Endothelial cell of umbilical vein (primary cell): Measurements from ENCODE around the gene IMPG2. TPM values are rescaled to one million over a fixed set of nuclear protein-coding genes. Genes with fewer than 3 reads are reported as not detected.

Experiments
- BruUV-seq: library from RNA; stranded (reverse); fragments of 400-500 nt; replicated peaks from 2 replicates; lab custom pipeline; 2021; lab: Mats Ljungman, UMichigan
- CTCF ChIA-PET: fragments of 300-600, 350-600 bp; sonication (Branson Sonifier 250); formaldehyde crosslinking; loops from one replicate; lab custom pipeline; 2021; ENCODE audit warnings: antibody characterized with exemption, inconsistent platforms; lab: Charles Lee
- POLR2A ChIA-PET: fragments of 300-600, 350-600 bp; sonication (Branson Sonifier 250); formaldehyde crosslinking; loops from one replicate; lab custom pipeline; 2021; ENCODE audit warnings: antibody characterized with exemption, inconsistent platforms; lab: Charles Lee
- DNase-seq: peaks from one replicate; pipeline ENCODE4 v3.0.0-alpha.2; 2011; ENCODE audit warnings: low read depth, low spot score
- FAIRE-seq: peaks from 2 replicates; lab custom pipeline; 2011; peaks lifted over from hg19 to GRCh38; lab: Jason Lieb, UNC
- H2AFZ ChIP-seq: 2 replicates; pipeline ENCODE4 v1.6.0; 2012; ENCODE audit warnings: low read depth, low read length, control low read depth, inconsistent platforms
- H3K27ac ChIP-seq: 2 replicates; pipeline ENCODE4 v1.5.1; 2011; ENCODE audit warnings: low read depth, mild to moderate bottlenecking, control low read depth, low read length, moderate library complexity; ENCODE audit not compliant: insufficient read depth
- H3K27me3 ChIP-seq, 2 experiments: 2 replicates each; pipeline versions ENCODE4 v1.6.0 to v1.6.1; 2011; ENCODE audit warnings: low read length in 2 of 2, mixed read lengths in 1 of 2; ENCODE audit not compliant: control insufficient read depth in 2 of 2, insufficient read depth in 2 of 2
- H3K36me3 ChIP-seq, 2 experiments: 2 replicates in 1 of 2; 3 replicates in 1 of 2; pipeline ENCODE4 v1.5.1; 2011; ENCODE audit warnings: low read length in 2 of 2, mild to moderate bottlenecking in 1 of 2, moderate library complexity in 1 of 2; ENCODE audit not compliant: control insufficient read depth in 2 of 2, insufficient read depth in 2 of 2; ENCODE audit errors: extremely low read depth in 1 of 2
- H3K4me1 ChIP-seq: 3 replicates; pipeline ENCODE4 v1.5.1; 2011; ENCODE audit warnings: mild to moderate bottlenecking, low read length; ENCODE audit not compliant: control insufficient read depth, insufficient read depth; ENCODE audit errors: extremely low read depth
- H3K4me2 ChIP-seq: 2 replicates; pipeline ENCODE4 v1.6.1; 2011; ENCODE audit warnings: low read length, control low read depth, mixed read lengths; ENCODE audit not compliant: insufficient read depth
- H3K4me3 ChIP-seq, 3 experiments: fragments of 200-600 bp in 1 of 3; sonication (generic), shearing (Covaris generic) in 1 of 3; replicated peaks in 1 of 3; 2 replicates each; pipeline ENCODE4 v1.5.1; 2011 to 2016; ENCODE audit warnings: control low read depth in 3 of 3, low read length in 3 of 3, mild to moderate bottlenecking in 2 of 3, inconsistent platforms in 1 of 3, low read depth in 1 of 3, moderate library complexity in 1 of 3; ENCODE audit not compliant: insufficient read depth in 1 of 3
- H3K79me2 ChIP-seq: 2 replicates; pipeline ENCODE4 v1.6.0; 2012; ENCODE audit warnings: low read length, inconsistent platforms; ENCODE audit not compliant: control insufficient read depth, insufficient read depth
- H3K9ac ChIP-seq: replicated peaks from 2 replicates; pipeline ENCODE3; 2011; ENCODE audit warnings: low read length, control low read depth; ENCODE audit not compliant: insufficient read depth; ENCODE audit errors: extremely low read depth
- H3K9me1 ChIP-seq: replicated peaks from 3 replicates; pipeline ENCODE4 v1.6.0; 2011; ENCODE audit warnings: mild to moderate bottlenecking, low read length; ENCODE audit not compliant: control insufficient read depth, insufficient read depth; ENCODE audit errors: extremely low read depth
- H3K9me3 ChIP-seq: replicated peaks from 2 replicates; pipeline ENCODE4 v1.5.1; 2012; ENCODE audit warnings: low read length, inconsistent platforms; ENCODE audit not compliant: control insufficient read depth, insufficient read depth
- H4K20me1 ChIP-seq: replicated peaks from 2 replicates; pipeline ENCODE3; 2011; ENCODE audit warnings: mild to moderate bottlenecking, low read length; ENCODE audit not compliant: control insufficient read depth, insufficient read depth; ENCODE audit errors: extremely low read depth
- CTCF ChIP-seq, 2 donors: IDR thresholded peaks; 1 replicate in 1 of 2; 2 replicates in 1 of 2; pipeline ENCODE4 v1.5.1; 2011; ENCODE audit warnings: low read length in 2 of 2, mild to moderate bottlenecking in 2 of 2, moderate library complexity in 2 of 2, control low read depth in 1 of 2, inconsistent platforms in 1 of 2, low read depth in 1 of 2; ENCODE audit not compliant: insufficient read depth in 1 of 2; ENCODE audit errors: extremely low read depth in 1 of 2
- EZH2 ChIP-seq: IDR thresholded peaks from 2 replicates; pipeline ENCODE4 v1.6.1; 2012; ENCODE audit warnings: borderline replicate concordance, low read depth, mild to moderate bottlenecking, moderate library complexity, low read length, inconsistent platforms; ENCODE audit not compliant: severe bottlenecking
- FOS ChIP-seq: IDR thresholded peaks from 2 replicates; pipeline ENCODE4 v1.6.1; 2011; ENCODE audit warnings: mild to moderate bottlenecking, low read length, moderate library complexity, borderline replicate concordance; ENCODE audit not compliant: insufficient read depth
- GATA2 ChIP-seq: IDR thresholded peaks from 2 replicates; pipeline ENCODE4 v1.7.0; 2011; ENCODE audit warnings: low read depth, mild to moderate bottlenecking, moderate library complexity, mixed read lengths, low read length; ENCODE audit not compliant: insufficient read length, insufficient read depth
- JUN ChIP-seq: IDR thresholded peaks from 2 replicates; pipeline ENCODE4 v1.6.1; 2011; ENCODE audit warnings: borderline replicate concordance, low read depth; ENCODE audit not compliant: insufficient read length, insufficient read depth
- MAX ChIP-seq: IDR thresholded peaks from 2 replicates; pipeline ENCODE4 v1.6.1; 2011; ENCODE audit not compliant: insufficient read depth, insufficient read length
- MYC ChIP-seq: IDR thresholded peaks from one replicate; pipeline ENCODE4 v1.6.1; 2011; ENCODE audit warnings: mild to moderate bottlenecking, low read depth, low read length
- POLR2A ChIP-seq: IDR thresholded peaks from 2 replicates; pipeline ENCODE4 v1.6.1; 2012; ENCODE audit warnings: low read depth, mild to moderate bottlenecking, control low read depth, low read length
- POLR2AphosphoS5 ChIP-seq: IDR thresholded peaks from 2 replicates; pipeline ENCODE4 v1.6.1; 2012; ENCODE audit warnings: low read depth, mild to moderate bottlenecking, control low read depth, low read length, moderate library complexity; ENCODE audit not compliant: insufficient read depth
- dilution Hi-C: fragments of 300-500 bp; cut with MboI; formaldehyde crosslinking; loops from one replicate; pipeline ENCODE4 v1.15.0; 2019; ENCODE audit warnings: low sequenced_read_pairs; ENCODE audit not compliant: extremely low pct_ligation_motif_present
- intact Hi-C: fragments of 100-400 bp; cut with micrococcal nuclease; formaldehyde crosslinking; loops from one replicate; pipeline ENCODE4 v1.10.0; 2022
- polyA plus RNA-seq, 4 experiments: library from polyadenylated mRNA; depleted of rRNA in 3 of 4; stranded (reverse) in 3 of 4; unstranded in 1 of 4; fragments of >200 nt; gene quantifications; 2 replicates each; pipeline versions ENCODE4 v1.2.1 to v1.2.3, GENCODE V29; 2011 to 2012; ENCODE audit warnings: missing spikeins in 1 of 4
- total RNA-seq: library from RNA; stranded (reverse); gene quantifications from 2 replicates; pipeline ENCODE4 v1.2.3, GENCODE V29; 2021

IMPG2 gene
- total and polyA plus RNA-seq, 2 donors (not counting 3 experiments of a cell fraction or from before 2014, with no cell fraction given): 0.39 to 0.71 TPM

GRCh38 chr3:101184111-101184510 is 136.3 kb downstream of the IMPG2 start:
- no peak for TF ChIP-seq EZH2
- TF ChIP-seq MAX: no peak
- no peak for TF ChIP-seq POLR2AphosphoS5
- TF ChIP-seq GATA2: no peak
- TF ChIP-seq MYC: no peak
- TF ChIP-seq CTCF (IDR thresholded peaks at IDR 0.05; ENCODE audit: extremely low read depth in 1 of 2, insufficient read depth in 1 of 2, low read depth in 1 of 2, low read length in 2 of 2): no peak
- TF ChIP-seq POLR2A: no peak
- TF ChIP-seq FOS: no peak
- TF ChIP-seq JUN: no peak
- POLR2A ChIA-PET: no interaction called here
- H3K9me1 ChIP-seq: peaks cover 2% of the 10 kb centered on the region
- no peaks in the 10 kb centered on the region for H3K27me3 ChIP-seq
- intact Hi-C loops: no loop called here
- H3K4me1 ChIP-seq: no peaks in the 10 kb centered on the region
- H2AFZ ChIP-seq: no peak overlapping the region
- H3K9me3 ChIP-seq: no peaks in the 10 kb centered on the region
- H3K79me2 ChIP-seq: no peaks in the 10 kb centered on the region
- no peak overlapping the region for H3K4me2 ChIP-seq
- no peak overlapping the region for H3K9ac ChIP-seq
- no peak for DNase-seq
- BruUV-seq: no TSS peak
- CTCF ChIA-PET: interaction anchor here (0.6 kb wide), 1 partner anchor 12 kb away, joined by 3 read pairs; no protein-coding TSS in a partner anchor
- H3K4me3 ChIP-seq: no peak overlapping the region
- peak; percentile 8 for FAIRE-seq
- no peak overlapping the region for H3K27ac ChIP-seq
- no peaks in the 10 kb centered on the region for H4K20me1 ChIP-seq
- no peaks in the 10 kb centered on the region for H3K36me3 ChIP-seq
- dilution Hi-C loops: no loop called here
